B cell (primary cell): ENCODE results near the gene STRADA. TPM values are rescaled to one million over a fixed set of nuclear protein-coding genes. Genes with fewer than 3 reads are reported as not detected.

Experiments used
- ATAC-seq: fragments of 200-7000 bp; cut with Tn5 transposase; one replicate; pipeline ENCODE4 v1.10.0; 2021; ENCODE audit warnings: low read depth, mild to moderate bottlenecking, moderate number of reproducible peaks, moderate library complexity
- CTCF ChIA-PET: fragments of 350-600 bp; sonication (Branson Sonifier 250); formaldehyde crosslinking; loops from one replicate; lab custom pipeline; 2021; ENCODE audit warnings: antibody characterized with exemption, inconsistent platforms; lab: Charles Lee
- POLR2A ChIA-PET: fragments of 350-600 bp; sonication (Branson Sonifier 250); formaldehyde crosslinking; loops from one replicate; lab custom pipeline; 2021; ENCODE audit warnings: antibody characterized with exemption; lab: Charles Lee
- DNase-seq: peaks from one replicate; pipeline ENCODE4 v3.0.0; 2013
- H2AFZ ChIP-seq: 2 replicates; pipeline ENCODE4 v1.6.1; 2012; ENCODE audit warnings: mild to moderate bottlenecking, low read depth, low read length; ENCODE audit not compliant: insufficient read depth, poor library complexity, severe bottlenecking
- H3K27ac ChIP-seq, 2 donors: 1 replicate in 1 of 2; 2 replicates in 1 of 2; pipeline ENCODE4 v1.5.1; 2012 to 2013; ENCODE audit warnings: low read length in 2 of 2, mild to moderate bottlenecking in 2 of 2, moderate library complexity in 1 of 2
- H3K27me3 ChIP-seq, 4 experiments: fragments of 200-600 bp in 1 of 4; sonication (generic) in 1 of 4; replicated peaks in 1 of 4; 1 replicate in 2 of 4; 2 replicates in 2 of 4; pipeline versions ENCODE4 v1.6.1 to v1.7.0; 2013 to 2016; ENCODE audit warnings: low read length in 3 of 4, mild to moderate bottlenecking in 2 of 4, mixed read lengths in 1 of 4, moderate library complexity in 1 of 4; ENCODE audit not compliant: insufficient read depth in 4 of 4, control insufficient read depth in 3 of 4; ENCODE audit errors: control extremely low read depth in 1 of 4
- H3K36me3 ChIP-seq, 2 experiments: replicated peaks in 1 of 2; 1 replicate in 1 of 2; 2 replicates in 1 of 2; pipeline versions ENCODE4 v1.6.1 to v1.7.1; 2013; ENCODE audit warnings: low read length in 1 of 2; ENCODE audit not compliant: insufficient read depth in 2 of 2, control insufficient read depth in 1 of 2; ENCODE audit errors: control extremely low read depth in 1 of 2, extremely low read depth in 1 of 2
- H3K4me1 ChIP-seq, 2 donors: fragments of 200-600 bp in 1 of 2; sonication (generic) in 1 of 2; 1 replicate in 1 of 2; 2 replicates in 1 of 2; pipeline versions ENCODE4 v1.5.1 to v1.6.1; 2013 to 2017; ENCODE audit warnings: low read length in 2 of 2; ENCODE audit not compliant: control insufficient read depth in 2 of 2, insufficient read depth in 2 of 2
- H3K4me2 ChIP-seq: replicated peaks from 2 replicates; pipeline ENCODE3; 2012; ENCODE audit warnings: mild to moderate bottlenecking, low read depth, low read length; ENCODE audit not compliant: poor library complexity, severe bottlenecking
- H3K4me3 ChIP-seq, 5 experiments: fragments of 200-600 bp in 1 of 5; sonication (generic) in 1 of 5; 1 replicate in 3 of 5; 2 replicates in 2 of 5; pipeline versions ENCODE4 v1.5.1 to v1.7.0; 2011 to 2016; ENCODE audit warnings: low read length in 4 of 5, mild to moderate bottlenecking in 4 of 5, low read depth in 2 of 5, control low read depth in 1 of 5, moderate library complexity in 1 of 5; ENCODE audit not compliant: insufficient read depth in 1 of 5; ENCODE audit errors: control extremely low read depth in 1 of 5, extremely low read depth in 1 of 5
- H3K79me2 ChIP-seq: fragments of 200-600 bp; sonication (generic); one replicate; pipeline ENCODE4 v1.6.0; 2016; ENCODE audit warnings: low read length; ENCODE audit not compliant: control insufficient read depth, insufficient read depth
- H3K9ac ChIP-seq: fragments of 200-600 bp; sonication (generic); 2 replicates; pipeline ENCODE4 v1.6.1; 2017; ENCODE audit warnings: mild to moderate bottlenecking, low read length, moderate library complexity
- H3K9me3 ChIP-seq, 3 donors: one replicate each; pipeline versions ENCODE4 v1.6.1 to v1.7.1; 2013; ENCODE audit warnings: low read length in 2 of 3; ENCODE audit not compliant: control insufficient read depth in 2 of 3, insufficient read depth in 1 of 3; ENCODE audit errors: control extremely low read depth in 1 of 3
- H4K20me1 ChIP-seq: 2 replicates; pipeline ENCODE4 v1.6.0; 2012; ENCODE audit warnings: mild to moderate bottlenecking, low read length; ENCODE audit not compliant: insufficient read depth, control insufficient read depth, poor library complexity, severe bottlenecking
- H3K27ac Mint-ChIP-seq: one replicate; pipeline ENCODE4 v1.8.0; 2021; ENCODE audit warnings: mixed read lengths
- H3K27me3 Mint-ChIP-seq: one replicate; pipeline ENCODE4 v1.8.0; 2021; ENCODE audit warnings: mixed read lengths
- H3K4me1 Mint-ChIP-seq: one replicate; pipeline ENCODE4 v1.8.0; 2021; ENCODE audit warnings: mixed read lengths
- H3K4me3 Mint-ChIP-seq: one replicate; pipeline ENCODE4 v1.8.0; 2021; ENCODE audit warnings: mixed read lengths
- H3K9me3 Mint-ChIP-seq: one replicate; pipeline ENCODE4 v1.8.0; 2022; ENCODE audit warnings: mixed read lengths; ENCODE audit not compliant: insufficient read depth
- CTCF ChIP-seq: fragments of 200-600 bp; IDR thresholded peaks from one replicate; pipeline ENCODE4 v1.8.0; 2022; ENCODE audit warnings: antibody characterized with exemption, mild to moderate bottlenecking
- EZH2 ChIP-seq: IDR thresholded peaks from 2 replicates; pipeline ENCODE4 v1.6.1; 2012; ENCODE audit warnings: borderline replicate concordance, low read depth, mild to moderate bottlenecking, moderate library complexity, low read length; ENCODE audit not compliant: insufficient read depth, poor library complexity, severe bottlenecking
- WGBS: methylation state at CpG from one replicate; pipeline ENCODE4 v1.1.5; 2013; ENCODE audit warnings: missing lambda C conversion rate; ENCODE audit not compliant: insufficient coverage; 5-methylcytosine and 5-hydroxymethylcytosine counted together
- intact Hi-C: fragments of 100-400 bp; cut with micrococcal nuclease; formaldehyde crosslinking; loops from one replicate; pipeline ENCODE4 v1.10.0; 2022
- polyA plus RNA-seq: library from polyadenylated mRNA; depleted of rRNA; stranded (reverse); fragments of >200 nt; gene quantifications from 2 replicates; pipeline ENCODE4 v1.2.3, GENCODE V29; 2012
- total RNA-seq, 2 donors: library from RNA; stranded (reverse); fragments of 120-200 nt in 1 of 2; gene quantifications; 1 replicate in 1 of 2; 2 replicates in 1 of 2; pipeline versions ENCODE4 v1.2.3 to v1.2.4, GENCODE V29; 2013 to 2022

The STRADA gene
- total and polyA plus RNA-seq, 2 donors (not counting 1 experiment from before 2014, with no cell fraction given): 48.1 to 93.2 TPM

GRCh38 chr17:63752707-63753106 is 11.1 kb upstream of the STRADA start:
- Histone ChIP-seq H4K20me1 (no peaks in the 10 kb centered on the region), H3K79me2 (peaks cover 12% of the 10 kb centered on the region), H3K27me3 (no peaks in the 10 kb centered on the region), H3K4me3 (no peak overlapping the region), H3K4me2 (no peak overlapping the region), H3K36me3 (peaks cover 3 to 52% of the 10 kb centered on the region in 2 experiments), H3K9ac (no peak overlapping the region), H3K27ac (no peak overlapping the region), H3K9me3 (no peaks in the 10 kb centered on the region), H3K4me1 (peaks cover 9 to 13% of the 10 kb centered on the region in 2 donors), H2AFZ (no peak overlapping the region)
- peaks cover 8% of the 10 kb centered on the region for H3K4me1 Mint-ChIP-seq
- intact Hi-C loops: no loop called here
- no CpG with 5 or more reads among the region's 1 CpG for WGBS
- DNase-seq: no peak
- H3K27me3 Mint-ChIP-seq: no peaks in the 10 kb centered on the region
- no peak for ATAC-seq
- no peaks in the 10 kb centered on the region for H3K9me3 Mint-ChIP-seq
- TF ChIP-seq EZH2 (no peak), CTCF (no peak)
- POLR2A ChIA-PET: interaction anchor here (0.7 kb wide), 1 partner anchor 54 kb away, joined by 3 read pairs; no protein-coding TSS in a partner anchor
- H3K27ac Mint-ChIP-seq: peak overlapping the region; percentile 15
- no peak overlapping the region for H3K4me3 Mint-ChIP-seq
- CTCF ChIA-PET: interaction anchor here (0.6 to 0.8 kb wide), 3 partner anchors 11 to 739 kb away, joined by 3 read pairs; partner anchors contain the start of gene STRADA

- Histone ChIP-seq H3K9me3 (no peaks in the 10 kb centered on the region), H3K27ac (peak overlapping the region; percentile 7 to 64), H2AFZ (peak overlapping the region; percentile 14), H3K36me3 (peaks cover 7 to 47% of the 10 kb centered on the region in 2 experiments), H3K4me3 (no peak overlapping the region), H4K20me1 (no peaks in the 10 kb centered on the region), H3K9ac (peak overlapping the region; percentile 37), H3K4me2 (peak overlapping the region; percentile 23), H3K4me1 (peaks cover 9% of the 10 kb centered on the region in 2 donors), H3K79me2 (peaks cover 7% of the 10 kb centered on the region), H3K27me3 (no peaks in the 10 kb centered on the region)
- ATAC-seq: peak; percentile 36
- 12% methylated on average over 8 of the region's 8 CpGs for WGBS
- peak overlapping the region; percentile 67 for H3K27ac Mint-ChIP-seq
- H3K4me1 Mint-ChIP-seq: peaks cover 8% of the 10 kb centered on the region
- H3K4me3 Mint-ChIP-seq: peak overlapping the region; percentile 4
- POLR2A ChIA-PET: no interaction called here
- no peaks in the 10 kb centered on the region for H3K9me3 Mint-ChIP-seq
- intact Hi-C loops: no loop called here
- CTCF ChIA-PET: interaction anchor here (0.8 kb wide), 1 partner anchor 53 kb away, joined by 3 read pairs; no protein-coding TSS in a partner anchor
- DNase-seq: peak; percentile 58
- H3K27me3 Mint-ChIP-seq: no peaks in the 10 kb centered on the region
- TF ChIP-seq CTCF: no peak
- TF ChIP-seq EZH2: no peak
Observed at GRCh38 chr17:63751806-63752205, 10.2 kb upstream of the STRADA start.
